Measurements from ENCODE around the gene KCMF1.

KCMF1 gene

DNA sequence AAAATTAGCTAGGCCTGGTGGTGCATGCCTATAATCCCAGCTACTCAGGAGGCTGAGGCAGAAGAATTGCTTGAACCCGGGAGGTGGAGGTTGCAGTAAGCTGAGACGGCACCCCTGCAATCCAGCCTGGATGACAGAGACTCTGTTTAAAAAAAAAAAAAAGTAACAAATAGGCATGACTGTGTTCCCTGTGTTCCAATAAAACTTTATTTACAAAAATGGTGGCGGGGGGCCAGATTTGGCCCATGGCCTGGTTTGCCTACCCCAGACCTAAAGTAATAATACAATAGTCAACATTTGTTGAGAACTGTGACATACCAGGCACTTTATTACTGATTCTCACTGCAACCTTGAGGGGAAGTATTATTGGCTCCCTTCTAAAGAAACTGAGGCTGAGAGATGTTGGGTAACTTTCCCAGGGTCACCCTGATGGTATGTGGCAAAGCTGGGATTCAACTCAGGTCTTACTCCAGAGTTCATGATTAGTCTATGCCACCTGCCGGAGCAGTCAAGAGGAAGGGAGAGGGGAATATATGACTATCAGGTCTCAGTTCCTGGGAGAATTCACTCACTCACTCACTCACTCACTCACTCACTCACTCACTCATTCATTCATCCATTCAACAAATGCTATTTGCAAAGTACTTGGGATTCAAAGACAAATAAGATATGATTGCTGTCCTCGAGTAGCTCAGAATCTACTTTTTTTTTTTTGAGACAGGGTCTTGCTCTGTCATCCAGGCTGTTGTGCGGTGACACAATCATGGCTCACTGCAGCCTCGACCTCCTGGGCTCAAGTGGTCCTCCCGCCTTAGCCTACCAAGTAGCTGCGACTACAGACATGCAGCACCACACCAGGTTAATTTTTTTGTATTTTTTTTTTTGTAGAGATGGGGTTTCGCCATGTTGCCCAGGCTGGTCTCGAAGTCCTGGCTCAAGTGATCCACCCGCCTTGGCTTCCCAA, 14.3 kb upstream of the KCMF1 start:
- DNase-seq (ENCODE audit: low read depth), result no peak
- no peak overlapping the region for H3K4me3 ChIP-seq (ENCODE audit: low read length)
- TF ChIP-seq, protein P1, sequence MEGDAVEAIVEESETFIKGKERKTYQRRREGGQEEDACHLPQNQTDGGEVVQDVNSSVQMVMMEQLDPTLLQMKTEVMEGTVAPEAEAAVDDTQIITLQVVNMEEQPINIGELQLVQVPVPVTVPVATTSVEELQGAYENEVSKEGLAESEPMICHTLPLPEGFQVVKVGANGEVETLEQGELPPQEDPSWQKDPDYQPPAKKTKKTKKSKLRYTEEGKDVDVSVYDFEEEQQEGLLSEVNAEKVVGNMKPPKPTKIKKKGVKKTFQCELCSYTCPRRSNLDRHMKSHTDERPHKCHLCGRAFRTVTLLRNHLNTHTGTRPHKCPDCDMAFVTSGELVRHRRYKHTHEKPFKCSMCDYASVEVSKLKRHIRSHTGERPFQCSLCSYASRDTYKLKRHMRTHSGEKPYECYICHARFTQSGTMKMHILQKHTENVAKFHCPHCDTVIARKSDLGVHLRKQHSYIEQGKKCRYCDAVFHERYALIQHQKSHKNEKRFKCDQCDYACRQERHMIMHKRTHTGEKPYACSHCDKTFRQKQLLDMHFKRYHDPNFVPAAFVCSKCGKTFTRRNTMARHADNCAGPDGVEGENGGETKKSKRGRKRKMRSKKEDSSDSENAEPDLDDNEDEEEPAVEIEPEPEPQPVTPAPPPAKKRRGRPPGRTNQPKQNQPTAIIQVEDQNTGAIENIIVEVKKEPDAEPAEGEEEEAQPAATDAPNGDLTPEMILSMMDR (IDR thresholded peaks at IDR 0.05; ENCODE audit: insufficient read depth, low read depth, low read length, missing control alignments), result no peak

DNA sequence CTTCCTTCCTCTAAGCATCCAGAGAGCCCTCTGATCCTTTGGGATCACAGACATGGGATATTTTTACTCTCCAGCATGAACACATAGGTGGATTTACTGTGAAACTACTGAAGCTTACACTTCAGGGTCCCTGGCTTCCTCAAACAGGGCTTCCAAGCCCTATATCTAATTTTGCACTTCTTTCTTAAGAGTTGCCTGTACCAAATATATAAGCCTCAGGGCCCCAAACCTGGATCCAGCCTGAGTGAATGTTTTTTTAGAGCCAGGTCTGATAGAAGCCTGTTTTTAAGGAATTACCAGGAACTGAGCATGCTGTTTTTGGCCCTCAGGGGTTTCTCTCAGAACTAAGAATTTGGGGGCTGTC, 13.2 kb upstream of the KCMF1 start:
- H3K4me3 ChIP-seq (ENCODE audit: low read length), result no peak overlapping the region
- no peak for DNase-seq (ENCODE audit: low read depth)
- TF ChIP-seq, protein P1 (IDR thresholded peaks at IDR 0.05; ENCODE audit: insufficient read depth, low read depth, low read length, missing control alignments), result no peak

DNA sequence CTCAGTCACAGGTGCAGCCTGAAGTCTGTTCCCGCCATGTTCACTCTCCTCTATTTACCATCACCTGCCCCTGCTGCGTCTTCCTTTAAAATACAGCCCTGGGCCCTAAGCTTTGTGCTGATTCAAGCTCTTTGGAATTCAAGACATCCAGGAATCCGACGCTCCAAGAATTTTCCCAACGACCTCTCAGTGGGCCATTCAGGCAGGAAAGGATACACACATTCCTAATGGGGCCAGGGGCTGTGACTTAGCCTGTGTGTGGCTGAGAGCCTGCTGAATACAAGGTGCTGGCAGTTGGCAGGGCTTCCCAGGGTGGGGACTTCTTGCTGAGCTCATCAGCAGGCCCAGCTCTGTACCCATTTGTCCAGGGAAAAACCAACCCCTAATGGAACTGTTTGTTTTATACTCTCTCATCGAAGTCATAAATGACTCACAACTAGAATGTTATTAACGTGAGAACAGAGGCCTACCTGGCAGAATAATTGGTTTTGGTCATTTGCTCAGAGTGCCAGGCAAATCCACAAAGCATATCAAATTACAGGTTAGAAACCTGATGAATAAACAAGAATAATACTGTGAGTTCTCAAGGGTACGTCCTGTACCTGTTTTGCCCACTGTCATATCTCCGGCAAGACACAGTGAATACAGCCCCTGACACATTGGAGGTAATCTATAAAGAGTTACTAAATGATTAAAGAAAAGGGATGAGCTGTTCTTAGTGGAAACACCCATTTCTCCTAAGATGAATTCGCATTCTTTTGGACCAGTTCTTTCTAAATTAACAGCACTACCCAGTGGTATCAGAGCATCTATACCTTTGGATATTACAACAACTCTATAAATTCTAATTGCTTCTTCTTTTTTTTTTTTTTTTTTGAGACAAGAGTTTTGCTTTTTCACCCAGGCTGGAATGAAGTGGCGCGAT, 12.6 kb upstream of the KCMF1 start:
- TF ChIP-seq, protein P1 (IDR thresholded peaks at IDR 0.05; ENCODE audit: insufficient read depth, low read depth, low read length, missing control alignments), result no peak
- peak; percentile 99 for DNase-seq (ENCODE audit: low read depth)
- H3K4me3 ChIP-seq (ENCODE audit: low read length), result no peak overlapping the region

DNA sequence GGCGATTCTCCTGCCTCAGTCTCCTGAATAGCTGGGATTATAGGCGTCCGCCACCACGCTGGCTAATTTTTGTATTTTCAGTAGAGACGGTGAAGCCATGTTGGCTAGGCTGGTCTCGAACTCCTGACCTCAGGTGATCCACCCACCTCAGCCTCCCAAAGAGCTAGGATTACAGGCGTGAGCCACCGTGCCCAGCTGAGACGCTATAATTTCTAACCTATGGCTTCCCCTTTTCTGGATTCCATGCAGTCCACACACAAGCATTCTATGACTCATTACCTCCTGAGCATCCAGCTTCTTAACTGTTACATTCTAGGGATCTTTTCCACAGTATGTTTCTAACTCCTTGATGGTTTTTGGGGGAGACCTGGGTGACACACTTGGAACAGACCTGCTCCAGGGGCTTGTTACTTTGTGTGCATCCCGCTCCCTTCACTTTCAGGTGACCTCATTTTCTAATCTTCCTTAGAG, 11.8 kb upstream of the KCMF1 start:
- peak; percentile 84 for DNase-seq (ENCODE audit: low read depth)
- no peak overlapping the region for H3K4me3 ChIP-seq (ENCODE audit: low read length)
- TF ChIP-seq, protein P1 (IDR thresholded peaks at IDR 0.05; ENCODE audit: insufficient read depth, low read depth, low read length, missing control alignments), result no peak

DNA sequence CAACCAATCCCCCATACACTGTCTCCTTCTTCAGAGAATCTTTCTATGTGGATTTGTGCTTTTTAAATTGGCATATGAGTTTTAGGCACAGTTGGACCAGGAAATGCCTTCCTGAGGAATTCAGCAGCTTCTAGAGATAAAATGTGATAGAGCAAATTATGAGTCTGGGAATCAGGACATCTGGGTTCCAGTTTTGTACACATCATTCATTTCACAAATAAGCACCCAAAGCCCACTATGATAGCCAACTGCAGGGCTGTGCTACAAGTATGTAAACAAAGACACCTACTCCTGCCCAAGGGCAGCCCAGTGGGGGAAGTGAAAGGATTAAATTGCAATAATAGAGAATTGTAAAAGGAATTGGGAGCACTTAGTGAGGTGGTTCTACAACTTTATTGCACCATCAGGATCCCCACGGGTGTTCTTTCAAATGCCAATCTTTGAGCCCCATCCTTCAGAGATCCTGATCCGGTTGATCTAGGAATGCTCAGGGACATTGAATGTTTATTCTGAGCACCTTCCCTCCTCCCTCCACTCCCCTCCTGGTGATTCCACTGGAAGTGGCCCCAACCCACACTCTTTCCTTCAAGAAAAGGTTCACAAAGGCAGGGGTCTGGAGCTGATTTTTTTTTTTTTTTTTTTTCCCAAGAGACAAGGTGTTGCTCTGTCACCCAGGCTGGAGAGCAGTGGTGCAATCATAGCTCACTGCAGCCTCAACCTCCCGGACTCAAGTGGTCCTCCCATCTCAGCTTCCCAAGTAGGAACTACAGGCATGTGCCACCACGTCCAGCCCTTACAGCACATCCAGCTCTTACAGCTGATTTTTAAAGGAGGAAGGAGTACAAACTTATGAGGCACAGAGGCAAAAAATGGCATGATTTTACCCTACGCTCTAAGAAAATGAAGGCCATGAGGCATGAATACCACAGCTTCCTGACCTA, 11.1 kb upstream of the KCMF1 start:
- TF ChIP-seq, protein P1 (IDR thresholded peaks at IDR 0.05; ENCODE audit: insufficient read depth, low read depth, low read length, missing control alignments), result no peak
- peak; percentile 52 for DNase-seq (ENCODE audit: low read depth)
- no peak overlapping the region for H3K4me3 ChIP-seq (ENCODE audit: low read length)

DNA sequence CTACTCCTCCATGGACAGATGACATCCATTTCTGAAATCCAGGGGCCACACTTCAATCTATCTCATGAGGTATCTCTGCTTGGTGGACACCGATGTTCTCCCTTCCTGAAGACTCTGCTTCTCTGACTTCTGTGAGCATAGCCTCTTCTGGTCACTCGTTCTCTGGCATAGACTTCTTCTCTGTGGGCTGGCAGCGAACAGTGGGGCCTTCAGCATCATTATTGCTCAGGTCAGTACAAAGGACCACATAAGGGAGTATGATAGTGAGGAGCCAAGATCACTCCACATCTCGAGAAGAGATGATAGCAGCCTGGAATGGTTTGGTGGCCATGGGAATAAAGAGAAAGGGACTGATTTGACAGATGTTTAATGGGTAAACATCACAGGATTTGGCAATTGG, 8.0 kb upstream of the KCMF1 start:
- TF ChIP-seq, protein P1 (IDR thresholded peaks at IDR 0.05; ENCODE audit: insufficient read depth, low read depth, low read length, missing control alignments), result no peak
- no peak for DNase-seq (ENCODE audit: low read depth)
- no peak overlapping the region for H3K4me3 ChIP-seq (ENCODE audit: low read length)
